ENCODE data around the gene TMEM192.
"Not testable (repeated sequence)": the region's sequence is repeated elsewhere in the genome, so short reads cannot be mapped to it uniquely, and the experiment has no call there.

Gene TMEM192

GRCh38 chr4:165092187-165092586, 20.5 kb downstream of the TMEM192 start:
- DNase-seq = not testable (repeated sequence)

GRCh38 chr4:165088366-165088765, 24.3 kb downstream of the TMEM192 start:
- DNase-seq = no peak

GRCh38 chr4:165085946-165086345, 26.7 kb downstream of the TMEM192 start:
- no peak for DNase-seq

- DNase-seq = not testable (repeated sequence)
Observed at GRCh38 chr4:165084787-165085186, 27.9 kb downstream of the TMEM192 start.

GRCh38 chr4:165079476-165079875, 33.2 kb downstream of the TMEM192 start:
- DNase-seq = peak; percentile 35

GRCh38 chr4:165077034-165077578, 35.6 kb downstream of the TMEM192 start:
- DNase-seq = no peak

GRCh38 chr4:165073346-165073745, 39.3 kb downstream of the TMEM192 start:
- DNase-seq = not testable (repeated sequence)

- no peak for DNase-seq
Observed at GRCh38 chr4:165070560-165070959, 42.1 kb downstream of the TMEM192 start.

GRCh38 chr4:165060938-165061337, 51.7 kb downstream of the TMEM192 start:
- no peak for DNase-seq

- DNase-seq = no peak
Observed at GRCh38 chr4:165059386-165059785, 53.3 kb downstream of the TMEM192 start.

- DNase-seq = no peak
Observed at GRCh38 chr4:165058666-165059065, 54.0 kb downstream of the TMEM192 start.

GRCh38 chr4:165055601-165056000, 57.1 kb downstream of the TMEM192 start:
- no peak for DNase-seq

- DNase-seq = no peak
Observed at GRCh38 chr4:165053645-165054044, 59.0 kb downstream of the TMEM192 start, which contains the start of gene TRIM75. TRIM75 (plus strand) TSS chr4:165053866; CDS start chr4:165059148, 5,282 bp downstream.

- no peak for DNase-seq
Observed at GRCh38 chr4:165052627-165053026, 60.0 kb downstream of the TMEM192 start.

- no peak for DNase-seq
Observed at GRCh38 chr4:165048170-165048569, 64.5 kb downstream of the TMEM192 start.

GRCh38 chr4:165031436-165032211, 81.0 kb downstream of the TMEM192 start, which contains the start of gene TRIM60:
TRIM60 (plus strand) TSS chr4:165031999; CDS start chr4:165040073, 8,074 bp downstream.
- no peak for DNase-seq

GRCh38 chr4:165027762-165028402, 84.8 kb downstream of the TMEM192 start:
- DNase-seq = no peak

- not testable (repeated sequence) for DNase-seq
Observed at GRCh38 chr4:165025782-165026181, 86.9 kb downstream of the TMEM192 start.
